HG03354 (cell line): Measurements from ENCODE around the gene FYN.
"Not testable (repeated sequence)": the region's sequence is repeated elsewhere in the genome, so short reads cannot be mapped to it uniquely, and the experiment has no call there.

ENCODE experiments used
- ATAC-seq: cut with Tn5 transposase; IDR thresholded peaks from one replicate; pipeline ENCODE4 v1.9.1; 2021; ENCODE audit warnings: mild to moderate bottlenecking; ENCODE audit not compliant: unreplicated experiment, poor library complexity, severe bottlenecking

Gene FYN

DNA sequence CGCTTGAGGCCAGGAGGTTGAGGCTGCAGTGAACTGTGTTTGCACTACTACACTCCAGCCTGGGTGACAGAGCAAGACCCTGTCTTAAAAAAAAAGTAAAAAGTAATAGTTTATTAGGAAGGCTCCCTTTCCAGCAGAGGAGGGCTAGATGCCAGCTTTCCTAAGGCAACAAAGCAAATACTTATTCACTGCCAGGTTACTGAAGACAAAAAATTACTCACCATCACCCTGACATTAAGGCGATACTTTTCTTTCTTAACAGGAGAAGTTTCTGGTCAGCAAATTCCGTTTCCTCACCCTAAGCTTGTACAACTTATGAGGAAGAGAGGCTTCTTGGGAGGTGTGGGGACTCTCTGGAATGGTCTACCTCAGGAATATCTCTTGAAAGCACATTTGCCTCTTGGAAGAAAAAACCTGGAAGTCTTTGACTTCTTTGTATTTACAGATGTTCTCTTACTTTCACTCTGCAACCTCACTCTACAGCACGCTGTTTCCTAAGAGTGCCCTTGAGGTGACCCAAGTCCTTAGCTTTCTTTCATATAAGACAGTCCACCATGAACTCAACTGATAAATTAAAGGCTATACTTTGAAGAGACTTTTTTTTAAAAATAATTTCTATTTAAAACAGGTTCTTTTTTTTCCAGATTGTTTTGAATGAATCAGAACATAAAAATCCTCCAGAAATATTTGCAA lies 214.6 kb downstream of the FYN start:
- ATAC-seq = no peak

DNA sequence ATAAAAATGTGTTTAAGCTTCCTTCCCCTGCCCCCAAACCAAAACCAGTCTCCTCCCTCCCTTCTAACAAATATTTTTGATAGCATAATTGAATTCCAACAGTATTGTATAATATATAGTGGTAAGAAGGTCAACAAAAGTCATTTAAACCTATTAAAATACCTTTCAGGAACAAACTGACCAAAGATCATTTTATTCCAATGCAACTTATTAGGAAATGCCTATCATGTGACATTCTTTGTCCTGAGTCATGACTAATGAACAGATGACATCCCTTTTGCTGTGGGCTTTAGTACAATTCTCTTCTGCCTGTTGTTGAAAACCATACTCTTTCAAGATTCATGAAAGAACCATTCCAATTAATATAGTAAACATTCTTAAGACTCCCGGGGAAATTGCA lies 216.1 kb downstream of the FYN start:
- no peak for ATAC-seq

DNA sequence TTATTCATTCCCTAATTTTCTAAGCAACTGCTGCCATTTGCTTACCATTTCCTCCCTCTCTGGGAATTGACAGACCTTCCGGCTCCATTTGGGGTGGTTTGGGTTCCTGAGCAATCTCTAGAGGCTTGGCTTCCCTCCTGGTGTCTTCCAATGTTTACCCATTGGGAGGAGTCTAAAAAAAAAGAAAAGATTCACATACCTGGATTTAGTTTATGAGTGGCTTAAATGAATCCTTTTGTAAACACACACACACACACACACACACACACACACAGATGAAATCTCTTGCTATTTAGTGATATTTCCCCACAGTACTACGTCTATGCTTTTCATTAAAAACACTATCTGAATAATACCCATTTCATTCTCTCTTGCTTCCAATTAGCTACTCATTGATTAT lies 219.3 kb downstream of the FYN start:
- no peak for ATAC-seq

DNA sequence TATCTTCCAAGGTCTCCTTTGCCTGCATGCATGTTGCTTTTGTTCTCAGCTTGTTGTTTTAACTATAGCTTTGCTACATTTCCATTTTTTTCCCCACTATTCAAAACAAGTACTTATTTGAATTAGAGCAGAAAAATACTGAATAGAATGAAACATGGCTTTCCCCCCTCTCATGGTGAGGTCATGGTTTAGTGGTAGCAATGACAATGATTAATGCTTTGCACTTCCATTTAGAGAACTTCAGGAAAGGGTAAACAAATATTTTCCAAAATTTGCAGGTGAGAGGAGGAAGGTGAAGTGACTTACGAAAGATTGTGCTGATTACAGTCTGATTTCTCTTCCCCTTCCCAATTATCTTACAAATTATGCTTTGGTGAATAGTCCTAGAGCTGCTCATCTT lies 219.8 kb downstream of the FYN start:
- ATAC-seq = no peak

DNA sequence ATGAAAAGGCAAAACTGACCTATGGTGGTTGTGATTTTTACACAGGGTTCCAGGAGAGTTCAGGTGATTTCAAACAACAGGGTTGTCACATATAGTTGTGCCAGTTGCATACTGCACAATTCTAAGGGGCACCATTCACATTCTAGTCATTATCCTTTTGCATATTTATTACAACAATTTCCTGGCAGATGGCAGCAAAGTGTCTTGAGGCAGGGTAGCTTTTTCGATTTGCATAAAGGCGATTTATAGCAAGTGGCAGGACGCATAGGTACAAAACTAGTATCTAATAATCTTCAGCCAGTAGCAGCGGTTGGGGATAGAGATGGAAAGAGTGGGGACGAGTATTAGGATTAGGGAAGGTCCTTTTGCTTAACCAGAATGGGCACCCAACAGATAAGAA lies 221.1 kb downstream of the FYN start:
- no peak for ATAC-seq

DNA sequence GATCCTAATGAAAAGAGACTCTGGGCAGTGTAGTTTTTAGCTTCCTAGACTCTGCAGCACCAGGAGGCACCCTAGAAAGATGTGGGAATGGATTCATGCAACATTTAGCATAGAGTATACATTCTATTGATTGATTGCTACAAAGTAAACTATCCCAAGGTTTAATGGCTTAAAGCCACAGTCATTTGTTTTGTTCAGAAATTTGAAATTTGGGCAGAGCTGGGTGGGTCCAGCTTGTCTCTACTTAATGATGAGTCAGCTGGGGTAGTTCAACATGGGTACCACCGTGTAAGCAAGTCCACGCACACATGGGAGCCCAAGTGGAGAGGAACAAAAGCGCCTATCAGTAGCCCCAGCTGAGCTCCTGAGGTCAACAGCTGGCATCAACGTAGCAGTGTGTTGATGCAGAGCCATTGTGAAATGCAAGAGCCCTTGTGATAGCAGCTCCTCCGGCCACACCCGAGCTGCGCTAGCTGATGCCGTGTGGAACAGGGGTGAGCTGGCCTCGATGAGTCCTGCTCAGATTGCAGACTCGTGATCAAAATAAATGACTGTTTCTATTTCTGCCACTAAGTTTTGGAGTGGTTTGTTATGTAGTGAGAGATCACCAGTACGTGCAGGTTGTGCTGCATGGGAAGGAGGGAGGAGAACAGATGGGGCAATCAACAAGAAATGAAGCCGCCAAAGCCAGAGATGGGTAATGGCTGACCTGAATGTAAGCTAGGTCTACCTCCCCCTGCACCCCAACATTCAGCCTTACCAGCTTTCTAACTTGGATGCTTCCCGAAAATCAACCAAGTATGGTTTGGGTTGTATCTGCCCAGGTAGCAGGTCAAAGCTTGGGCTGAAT lies 221.8 kb downstream of the FYN start:
- ATAC-seq = no peak

DNA sequence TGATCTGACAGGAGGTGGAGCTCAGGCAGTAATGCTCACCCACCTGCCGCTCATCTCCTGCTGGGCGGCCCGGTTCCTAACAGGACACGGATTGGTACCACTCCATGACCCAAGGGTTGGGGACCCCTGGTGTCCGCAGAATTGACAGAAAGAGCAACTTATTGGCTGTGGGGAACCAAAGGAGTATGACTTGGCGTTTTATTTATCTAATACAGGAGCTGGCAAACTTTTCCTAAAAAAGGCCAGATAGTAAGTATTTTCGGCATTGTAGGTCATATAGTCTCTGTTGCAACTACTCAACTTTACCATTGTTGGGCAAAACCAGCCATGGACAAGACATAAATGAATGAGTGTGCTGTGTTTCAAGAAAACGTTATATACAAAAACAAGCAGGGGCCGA lies 223.2 kb downstream of the FYN start:
- no peak for ATAC-seq

DNA sequence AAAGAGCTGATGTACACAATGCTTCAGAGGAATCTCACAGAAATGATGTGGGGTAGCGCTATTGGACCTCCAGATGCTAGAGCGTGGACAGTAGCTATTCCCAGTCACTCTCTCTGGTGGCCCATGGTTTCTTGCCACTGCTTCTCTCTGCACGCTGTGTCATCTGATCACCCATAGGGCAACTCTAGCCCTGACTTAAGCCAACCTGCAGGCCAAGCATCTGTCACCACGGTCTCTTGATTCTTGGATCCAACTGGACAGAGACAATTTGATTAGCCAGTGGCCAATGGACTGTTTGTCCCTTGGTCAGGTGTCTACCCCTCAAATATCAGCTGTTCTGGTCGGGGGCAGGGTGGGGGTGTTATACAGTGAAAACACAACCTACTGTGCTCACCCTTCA lies 225.2 kb downstream of the FYN start:
- ATAC-seq = no peak

DNA sequence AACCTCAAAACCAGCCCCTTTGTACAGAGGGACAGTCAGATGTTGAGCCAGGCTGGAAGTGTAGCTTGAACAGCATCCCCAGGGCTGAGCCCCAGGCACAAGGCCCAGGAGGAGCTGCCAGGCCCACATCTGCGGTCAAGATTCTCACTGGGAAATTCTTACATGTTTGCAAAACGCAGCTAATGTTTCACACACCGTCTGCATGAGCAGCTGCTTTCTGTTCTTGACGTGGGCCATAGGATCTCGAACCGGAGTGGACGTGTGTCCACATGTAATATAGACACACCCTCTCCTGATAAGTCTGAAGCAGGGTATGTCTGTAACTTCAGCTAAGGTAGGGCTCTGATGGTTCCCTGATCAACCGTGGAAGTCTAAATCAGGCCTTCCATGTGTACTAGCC lies 226.3 kb downstream of the FYN start:
- no peak for ATAC-seq

DNA sequence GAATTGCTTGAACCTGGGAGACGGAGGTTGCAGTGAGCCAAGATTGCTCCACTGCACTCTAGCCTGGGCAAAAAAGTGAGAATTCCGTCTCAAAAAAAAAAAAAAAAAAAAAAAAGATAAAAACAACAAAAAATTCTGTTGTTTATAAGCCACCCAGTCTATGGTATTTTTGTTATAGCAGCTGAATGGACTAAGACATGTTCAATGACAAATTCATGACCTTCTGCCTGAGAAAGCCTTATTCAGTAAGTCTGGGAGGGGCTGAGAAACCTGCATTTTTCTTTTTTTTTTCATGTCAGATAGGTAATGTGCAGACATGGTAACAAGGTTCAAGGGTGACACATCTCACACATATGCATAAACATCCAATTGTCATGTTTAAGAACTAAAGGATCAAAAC lies 227.2 kb downstream of the FYN start:
- ATAC-seq = no peak

DNA sequence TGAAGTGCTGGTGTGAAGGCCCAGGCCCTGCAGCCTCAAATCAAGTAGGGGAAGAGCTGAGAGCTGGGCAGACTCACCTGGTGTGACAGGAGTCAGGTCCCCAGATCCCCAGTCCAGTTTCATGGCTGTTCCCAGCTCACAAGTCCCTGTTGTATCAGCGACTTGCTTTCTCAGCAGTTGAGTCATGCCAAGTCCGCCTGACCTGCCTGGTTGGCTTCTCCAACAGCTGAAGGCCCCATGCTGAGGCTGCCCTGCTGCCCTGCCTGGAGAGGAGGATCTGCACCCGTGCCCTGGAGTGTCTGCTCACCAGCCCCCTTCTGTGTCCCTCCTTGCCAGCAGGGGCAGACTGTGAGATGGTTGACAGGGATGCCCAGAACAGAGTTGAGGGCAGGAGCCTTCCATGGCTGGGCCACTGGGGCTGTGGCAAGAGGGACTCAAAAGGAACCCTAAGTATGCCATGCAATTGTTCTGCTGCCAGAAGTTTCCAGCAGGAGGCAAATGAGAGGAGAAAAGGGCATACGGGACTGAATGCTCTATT lies 228.3 kb downstream of the FYN start:
- no peak for ATAC-seq

DNA sequence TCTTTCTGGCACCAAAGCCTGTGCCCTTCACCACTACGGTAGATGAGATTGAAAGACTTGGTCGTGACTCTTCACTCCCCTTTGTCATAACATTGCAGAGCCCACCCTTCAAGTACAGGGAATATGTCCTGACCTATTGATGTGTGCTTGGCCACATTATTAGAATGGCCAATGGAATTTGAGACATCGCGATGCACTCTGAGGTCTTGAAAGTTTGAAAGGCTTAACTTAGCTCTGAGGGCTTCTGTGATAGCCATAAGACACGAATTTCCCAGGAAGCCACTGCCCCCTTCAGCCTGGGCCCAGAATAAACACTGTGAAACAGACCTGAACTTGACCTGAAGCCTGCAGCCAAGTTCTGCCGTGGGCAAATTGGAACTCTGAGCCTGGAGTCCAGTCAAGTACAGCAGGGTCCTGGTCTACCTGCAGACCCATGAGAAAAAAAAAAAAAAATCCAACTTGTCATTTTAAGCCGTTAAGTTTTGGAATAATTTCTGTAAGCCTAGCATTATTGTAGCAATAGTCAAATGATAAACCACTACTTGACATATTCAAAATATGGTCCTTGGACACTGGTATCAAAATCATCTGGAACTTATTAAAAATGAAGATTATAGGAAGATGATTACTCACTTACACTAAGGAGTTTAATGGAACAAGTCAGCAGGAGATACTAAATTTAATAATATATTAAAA lies 230.6 kb downstream of the FYN start:
- peak; percentile 79 for ATAC-seq

DNA sequence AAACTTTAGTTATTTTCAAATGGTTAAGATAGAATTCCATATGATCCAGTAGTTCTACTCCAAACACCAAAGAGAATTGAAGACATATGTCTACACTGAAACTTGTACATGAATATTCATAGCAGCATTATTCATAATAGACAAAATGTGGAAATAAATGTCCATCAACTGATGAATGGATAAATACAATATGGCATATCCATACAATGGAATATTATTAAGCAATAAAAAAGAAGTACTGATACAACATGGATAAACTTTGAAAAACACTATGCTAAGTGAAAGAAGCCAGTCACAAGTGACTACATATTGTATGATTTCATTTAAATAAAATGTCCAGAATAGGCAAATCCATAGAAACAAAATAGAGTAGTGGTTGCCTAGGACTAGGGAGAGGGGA lies 234.0 kb downstream of the FYN start:
- ATAC-seq = no peak

DNA sequence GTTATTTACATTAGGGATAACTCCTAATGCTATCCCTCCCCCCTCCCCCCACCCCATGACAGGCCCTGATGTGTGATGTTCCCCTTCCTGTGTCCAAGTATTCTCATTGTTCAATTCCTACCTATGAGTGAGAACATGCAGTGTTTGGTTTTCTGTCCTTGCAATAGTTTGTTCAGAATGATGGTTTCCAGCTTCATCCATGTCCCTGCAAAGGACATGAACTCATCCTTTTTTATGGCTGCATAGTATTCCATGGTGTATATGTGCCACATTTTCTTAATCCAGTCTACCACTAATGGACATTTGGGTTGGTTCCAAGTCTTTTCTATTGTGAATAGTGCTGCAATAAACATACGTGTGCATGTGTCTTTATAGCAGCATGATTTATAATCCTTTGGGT lies 238.3 kb downstream of the FYN start:
- ATAC-seq = not testable (repeated sequence)

DNA sequence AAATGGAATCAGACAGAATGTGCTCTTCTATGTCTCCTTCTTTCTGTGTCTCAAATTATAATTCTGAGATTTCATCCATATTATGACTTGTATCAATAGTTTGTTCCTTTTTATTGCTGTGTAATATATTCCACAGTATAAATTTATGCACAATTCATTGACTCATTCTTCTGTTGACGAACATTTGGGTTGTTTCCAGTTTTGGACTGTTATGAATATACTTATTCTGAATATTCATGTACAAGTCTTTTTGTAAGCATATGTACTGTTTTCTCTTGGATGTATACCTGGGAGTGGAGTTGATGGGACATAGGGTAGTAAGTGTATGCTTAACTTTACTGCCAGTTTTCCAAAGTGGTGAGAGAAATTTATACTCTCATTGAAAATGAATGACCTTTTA lies 239.4 kb downstream of the FYN start:
- no peak for ATAC-seq

DNA sequence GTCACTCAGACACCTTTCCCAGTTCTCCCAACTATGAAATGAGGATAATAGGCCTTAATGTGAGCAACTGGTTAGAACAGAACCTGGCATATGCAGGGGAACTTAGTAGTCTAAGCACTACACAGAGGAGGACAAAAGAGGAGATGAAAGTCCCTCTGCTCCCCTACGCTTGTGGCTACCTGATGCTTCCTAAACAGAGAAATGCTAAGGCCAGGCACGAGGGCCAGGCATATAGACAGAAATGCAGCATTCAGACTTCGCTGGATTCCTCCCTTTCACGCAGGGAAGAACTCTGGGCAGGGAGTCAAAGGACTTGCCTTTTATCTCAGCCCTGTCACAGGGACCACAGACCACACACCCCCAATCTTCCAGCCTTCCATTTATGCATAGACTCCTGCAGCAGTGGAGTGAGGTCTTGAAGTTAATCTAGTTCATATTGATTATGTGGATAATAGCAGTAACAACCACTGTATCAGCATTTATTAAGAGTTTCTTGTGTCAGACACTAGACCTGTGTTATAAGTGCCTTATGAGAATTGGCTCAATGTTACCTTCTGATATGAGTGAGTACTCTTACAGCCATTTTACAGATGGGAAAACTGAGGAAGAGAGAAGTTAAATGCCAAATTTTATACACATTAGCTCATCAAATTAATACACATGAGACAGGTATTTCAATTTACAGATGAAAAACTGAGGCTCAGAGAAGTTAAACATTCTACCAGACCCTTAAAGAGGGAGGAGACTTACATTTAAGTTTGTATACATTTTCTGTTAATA lies 240.6 kb downstream of the FYN start:
- ATAC-seq = no peak

DNA sequence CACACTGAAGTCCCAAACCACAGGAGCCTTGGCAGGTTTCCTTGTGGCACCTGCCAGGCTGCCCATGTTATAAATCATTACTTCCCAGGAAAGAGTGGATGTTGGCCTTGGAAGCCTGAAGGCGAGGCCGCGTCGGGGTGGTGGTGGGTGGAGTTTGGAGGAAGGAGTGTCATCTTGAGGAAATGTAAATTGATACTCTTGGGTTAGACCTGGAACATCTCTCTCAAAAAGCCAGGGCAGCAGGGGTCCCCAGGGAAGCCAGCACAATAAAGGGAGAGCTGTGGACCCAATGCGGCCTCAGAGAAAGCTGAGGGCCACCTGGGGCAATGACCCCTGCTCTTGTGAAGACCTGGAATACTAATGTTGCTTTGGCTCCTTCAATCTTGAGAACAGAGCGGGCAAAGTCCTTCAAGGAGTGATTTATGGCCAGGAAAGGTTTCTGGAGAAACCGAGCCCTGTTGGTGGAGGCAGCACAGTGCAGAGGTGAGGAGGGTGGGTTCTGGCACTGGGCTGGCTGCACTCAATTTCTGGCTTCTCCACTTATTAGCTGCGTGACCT lies 241.3 kb downstream of the FYN start:
- ATAC-seq = no peak

DNA sequence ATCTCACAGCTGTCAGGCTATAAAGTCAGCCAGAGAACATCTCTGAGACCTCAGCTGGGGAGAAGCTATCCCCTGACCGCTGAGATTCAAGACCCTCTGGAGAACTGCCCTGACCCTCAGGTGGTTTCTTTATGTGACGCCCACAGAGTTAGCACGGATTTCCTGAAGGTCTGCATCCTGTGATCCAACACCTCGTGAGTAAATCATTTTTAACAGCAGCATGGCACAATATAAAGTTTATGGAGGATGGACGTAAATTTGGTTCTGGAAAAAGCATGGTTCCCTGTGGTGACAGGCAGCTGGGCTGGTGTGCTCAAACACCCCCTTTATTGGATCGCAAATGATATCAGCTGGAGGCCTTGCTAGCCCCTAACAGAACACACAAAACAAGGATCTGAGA lies 242.2 kb downstream of the FYN start:
- no peak for ATAC-seq

DNA sequence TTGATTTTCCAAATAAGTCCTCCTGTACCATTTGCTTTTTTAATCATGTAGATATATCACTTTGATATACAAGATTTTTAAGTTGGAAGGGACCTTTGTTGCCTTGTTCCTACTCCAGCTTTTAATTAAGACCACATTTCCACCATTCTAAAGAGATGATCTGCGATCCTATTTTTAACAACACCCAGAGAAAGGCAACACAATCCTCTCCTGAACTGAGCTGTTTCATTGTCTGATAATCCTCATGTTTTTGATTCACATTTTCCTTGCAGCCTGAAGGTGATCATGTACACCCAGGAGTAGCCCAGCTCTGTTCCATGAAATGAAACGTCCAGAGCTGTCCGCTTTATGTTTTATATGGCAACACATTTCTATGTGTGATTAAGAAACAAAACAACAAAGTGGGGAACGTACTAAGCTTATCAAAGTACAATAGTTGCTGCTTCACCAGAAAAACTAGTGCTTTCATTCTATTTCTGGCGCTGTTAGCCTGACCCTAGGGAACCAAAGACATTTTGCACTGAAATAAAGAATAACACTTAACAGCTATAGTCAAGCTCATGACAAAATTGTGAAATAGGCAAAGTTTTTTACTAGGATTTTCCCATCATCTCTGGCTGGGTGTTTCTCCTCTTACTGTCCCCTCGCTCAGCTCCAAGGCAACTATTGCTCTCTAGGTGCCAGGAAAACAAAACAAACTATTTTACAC lies 245.0 kb downstream of the FYN start:
- ATAC-seq = no peak
